ENCODE results near the gene FOXR1. TPM values are rescaled to one million over a fixed set of nuclear protein-coding genes. Genes with fewer than 3 reads are reported as not detected.

The FOXR1 gene
- total RNA-seq, 4 donors from 2014 or later = not detected

DNA sequence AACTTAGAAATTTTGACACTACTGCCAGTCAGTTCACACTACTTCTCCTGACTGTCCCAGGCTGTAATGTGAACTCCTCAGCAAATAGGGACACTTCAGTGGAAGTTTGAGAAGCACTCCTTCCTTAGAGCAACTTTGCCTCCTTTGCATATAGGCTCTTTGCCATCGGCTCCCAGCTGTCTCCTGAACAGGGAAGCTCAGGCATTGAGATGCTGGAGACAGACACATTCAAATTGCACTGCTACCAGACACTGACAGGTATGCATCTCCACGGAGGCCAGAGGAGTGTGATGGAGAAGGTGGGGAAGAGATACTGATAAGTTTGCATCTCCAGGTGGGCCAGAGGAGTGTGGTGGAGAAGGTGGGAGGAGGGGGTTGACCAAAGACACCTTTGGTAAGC, 48.4 kb downstream of the FOXR1 start:
- no peak overlapping the region for H3K4me3 ChIP-seq
- no peak for DNase-seq
- no peaks in the 10 kb centered on the region for H3K9me3 ChIP-seq
- H3K27me3 ChIP-seq = no peaks in the 10 kb centered on the region
- H3K36me3 ChIP-seq = no peaks in the 10 kb centered on the region
- intact Hi-C loops (cut with DNase I; ENCODE audit: low total_unique reads) = no loop called here
- H3K27ac ChIP-seq = no peak overlapping the region
- H3K4me1 ChIP-seq = peaks cover 4 to 13% of the 10 kb centered on the region in 2 donors
- TF ChIP-seq POLR2A (IDR thresholded peaks at IDR 0.05) = no peak
- TF ChIP-seq, protein P1, sequence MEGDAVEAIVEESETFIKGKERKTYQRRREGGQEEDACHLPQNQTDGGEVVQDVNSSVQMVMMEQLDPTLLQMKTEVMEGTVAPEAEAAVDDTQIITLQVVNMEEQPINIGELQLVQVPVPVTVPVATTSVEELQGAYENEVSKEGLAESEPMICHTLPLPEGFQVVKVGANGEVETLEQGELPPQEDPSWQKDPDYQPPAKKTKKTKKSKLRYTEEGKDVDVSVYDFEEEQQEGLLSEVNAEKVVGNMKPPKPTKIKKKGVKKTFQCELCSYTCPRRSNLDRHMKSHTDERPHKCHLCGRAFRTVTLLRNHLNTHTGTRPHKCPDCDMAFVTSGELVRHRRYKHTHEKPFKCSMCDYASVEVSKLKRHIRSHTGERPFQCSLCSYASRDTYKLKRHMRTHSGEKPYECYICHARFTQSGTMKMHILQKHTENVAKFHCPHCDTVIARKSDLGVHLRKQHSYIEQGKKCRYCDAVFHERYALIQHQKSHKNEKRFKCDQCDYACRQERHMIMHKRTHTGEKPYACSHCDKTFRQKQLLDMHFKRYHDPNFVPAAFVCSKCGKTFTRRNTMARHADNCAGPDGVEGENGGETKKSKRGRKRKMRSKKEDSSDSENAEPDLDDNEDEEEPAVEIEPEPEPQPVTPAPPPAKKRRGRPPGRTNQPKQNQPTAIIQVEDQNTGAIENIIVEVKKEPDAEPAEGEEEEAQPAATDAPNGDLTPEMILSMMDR (IDR thresholded peaks at IDR 0.05) = no peak

DNA sequence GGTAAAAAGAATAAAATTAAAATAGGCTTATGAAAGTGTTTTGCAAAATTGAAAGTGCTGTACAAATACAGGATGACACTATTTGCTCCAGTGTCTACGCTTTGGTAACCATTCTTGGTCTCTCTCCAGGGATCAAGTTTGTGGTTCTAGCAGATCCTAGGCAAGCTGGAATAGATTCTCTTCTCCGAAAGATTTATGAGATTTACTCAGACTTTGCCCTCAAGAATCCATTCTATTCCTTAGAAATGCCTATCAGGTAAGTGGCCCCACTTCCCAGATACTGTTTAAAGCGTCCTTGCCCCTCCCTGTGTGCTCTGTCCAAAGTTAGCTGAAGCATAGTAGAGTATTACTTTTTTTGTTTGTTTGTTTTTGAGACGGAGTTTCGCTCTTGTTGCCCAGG, 50.1 kb downstream of the FOXR1 start:
- TF ChIP-seq, protein P1 (IDR thresholded peaks at IDR 0.05) = no peak
- TF ChIP-seq POLR2A (IDR thresholded peaks at IDR 0.05) = no peak
- Histone ChIP-seq H3K27me3 (no peaks in the 10 kb centered on the region), H3K9me3 (no peaks in the 10 kb centered on the region), H3K27ac (no peak overlapping the region), H3K4me3 (no peak overlapping the region), H3K36me3 (no peaks in the 10 kb centered on the region), H3K4me1 (peaks cover 4 to 13% of the 10 kb centered on the region in 2 donors)
- intact Hi-C loops (cut with DNase I; ENCODE audit: low total_unique reads) = no loop called here
- DNase-seq = no peak

DNA sequence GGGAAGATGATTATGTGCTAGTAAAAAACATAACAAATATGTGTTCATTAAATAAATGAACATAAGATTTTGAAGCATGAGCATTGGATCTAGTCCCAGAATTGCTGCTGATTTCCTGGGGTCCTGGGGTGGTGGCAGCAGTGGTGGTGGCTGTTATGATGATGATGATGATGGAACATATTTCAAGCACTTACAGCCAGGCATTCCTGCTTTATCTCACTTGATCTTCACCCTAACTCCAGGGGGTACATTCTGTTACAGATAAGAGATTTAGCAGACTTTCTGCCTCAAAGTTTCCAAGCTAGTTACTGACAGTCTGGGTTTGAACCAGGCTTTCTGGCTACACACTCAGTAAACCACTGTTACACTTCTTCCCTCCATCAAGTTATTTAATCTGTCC, 52.2 kb downstream of the FOXR1 start:
- no peak for DNase-seq
- no peak overlapping the region for H3K4me3 ChIP-seq
- H3K36me3 ChIP-seq = no peaks in the 10 kb centered on the region
- H3K9me3 ChIP-seq = no peaks in the 10 kb centered on the region
- no peaks in the 10 kb centered on the region for H3K27me3 ChIP-seq
- intact Hi-C loops (cut with DNase I; ENCODE audit: low total_unique reads) = no loop called here
- H3K4me1 ChIP-seq = peaks cover 4 to 13% of the 10 kb centered on the region in 2 donors
- TF ChIP-seq, protein P1 (IDR thresholded peaks at IDR 0.05) = no peak
- TF ChIP-seq POLR2A (IDR thresholded peaks at IDR 0.05) = no peak
- no peak overlapping the region for H3K27ac ChIP-seq

DNA sequence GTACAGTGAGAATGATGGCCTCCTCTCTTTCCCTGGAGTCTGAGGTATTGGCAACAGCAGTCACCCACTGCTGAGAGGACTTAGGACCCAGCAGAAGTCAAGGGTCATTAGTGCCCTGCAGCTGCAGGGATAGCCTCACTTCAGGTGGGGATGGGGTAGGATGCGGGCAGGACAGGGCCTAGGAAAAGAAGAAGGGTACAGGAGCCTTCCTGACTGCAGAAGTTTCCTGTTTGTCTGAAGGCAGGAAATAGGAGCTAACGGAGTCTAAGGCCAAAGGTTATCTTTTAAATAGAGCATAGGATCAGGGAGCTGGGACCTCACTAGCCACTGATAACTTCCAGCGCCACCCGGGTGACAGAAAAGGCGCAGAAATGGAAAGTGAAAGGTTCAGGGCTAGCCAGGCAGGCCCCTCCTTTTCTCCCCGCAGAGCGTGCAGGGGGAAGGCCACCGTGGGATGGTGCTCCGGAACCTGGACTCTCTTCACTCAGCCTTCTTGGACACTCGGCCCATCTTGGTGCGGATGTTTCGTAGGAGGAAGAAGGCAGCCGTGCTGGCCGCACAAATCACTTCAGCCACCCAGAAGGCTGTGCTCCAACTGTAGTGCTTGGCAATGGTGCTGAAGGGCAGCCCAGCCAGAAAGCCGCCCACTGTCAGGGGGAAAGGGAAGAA, 53.0 kb downstream of the FOXR1 start:
- H3K4me3 ChIP-seq = no peak overlapping the region
- peaks cover 4 to 13% of the 10 kb centered on the region in 2 donors for H3K4me1 ChIP-seq
- peak overlapping the region in 1 of 2 donors; percentile 23 for H3K27ac ChIP-seq
- TF ChIP-seq, protein P1 (IDR thresholded peaks at IDR 0.05) = no peak
- TF ChIP-seq POLR2A (IDR thresholded peaks at IDR 0.05) = no peak
- intact Hi-C loops (cut with DNase I; ENCODE audit: low total_unique reads) = no loop called here
- H3K9me3 ChIP-seq = no peaks in the 10 kb centered on the region
- H3K27me3 ChIP-seq = no peaks in the 10 kb centered on the region
- no peak for DNase-seq
- H3K36me3 ChIP-seq = no peaks in the 10 kb centered on the region

DNA sequence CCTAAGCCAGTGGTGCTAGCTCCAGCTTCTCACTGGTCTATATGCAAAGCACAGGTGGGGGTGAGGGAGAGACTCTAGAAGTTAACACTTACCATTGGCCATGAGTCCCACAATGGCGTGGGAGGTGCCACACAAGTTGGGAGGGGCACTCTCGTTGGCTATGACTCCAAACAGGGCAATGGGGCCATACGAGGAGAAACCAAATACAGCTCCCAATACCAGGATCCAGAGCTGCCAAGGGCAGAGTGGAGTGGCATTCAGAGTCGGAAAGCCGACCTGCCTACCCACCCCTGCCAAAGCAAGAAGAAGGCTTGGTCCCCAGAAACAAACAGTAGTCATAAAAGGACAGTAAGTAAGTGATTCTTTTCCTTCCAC, 53.5 kb downstream of the FOXR1 start:
- no peak for TF ChIP-seq POLR2A (IDR thresholded peaks at IDR 0.05)
- peaks cover 4 to 9% of the 10 kb centered on the region in 2 donors for H3K4me1 ChIP-seq
- no peaks in the 10 kb centered on the region for H3K27me3 ChIP-seq
- intact Hi-C loops (cut with DNase I; ENCODE audit: low total_unique reads) = no loop called here
- no peak overlapping the region for H3K4me3 ChIP-seq
- H3K36me3 ChIP-seq = no peaks in the 10 kb centered on the region
- no peak for DNase-seq
- peak overlapping the region in 1 of 2 donors; percentile 23 for H3K27ac ChIP-seq
- no peaks in the 10 kb centered on the region for H3K9me3 ChIP-seq

Data from uterus (tissue), 4 donors.